GM20431 (cell line): ENCODE results near the gene CADM2.

ENCODE experiments used
- in situ Hi-C: fragments of 300-500 bp; cut with MseI, MboI; formaldehyde crosslinking; loops from one replicate; pipeline ENCODE4 v1.15.0; 2020; ENCODE audit warnings: low sequenced_read_pairs; ENCODE audit not compliant: unreplicated experiment

CADM2 gene

DNA sequence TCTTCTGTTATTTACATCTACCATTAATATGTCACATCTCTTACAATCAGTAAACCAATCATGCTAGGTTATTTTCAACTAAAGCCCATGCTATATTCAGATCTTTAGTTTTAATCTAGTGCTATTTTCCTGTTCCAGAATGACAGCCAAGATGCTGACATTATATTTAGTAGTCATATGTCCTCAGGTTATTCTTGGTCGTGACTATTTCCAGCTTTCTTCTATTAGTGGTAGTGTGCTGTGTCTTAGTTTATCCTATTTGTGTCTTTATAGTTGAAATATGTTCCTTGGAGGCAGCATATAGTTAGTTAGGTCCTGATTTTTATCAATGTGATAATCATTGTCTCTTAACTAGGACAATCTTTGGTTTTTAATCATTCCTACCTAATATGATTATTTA is 566.5 kb downstream of the CADM2 start:
- in situ Hi-C loops, result no loop called here

GRCh38 chr3:85533586-85533985 is 574.8 kb downstream of the CADM2 start:
- in situ Hi-C loops, result no loop called here

DNA sequence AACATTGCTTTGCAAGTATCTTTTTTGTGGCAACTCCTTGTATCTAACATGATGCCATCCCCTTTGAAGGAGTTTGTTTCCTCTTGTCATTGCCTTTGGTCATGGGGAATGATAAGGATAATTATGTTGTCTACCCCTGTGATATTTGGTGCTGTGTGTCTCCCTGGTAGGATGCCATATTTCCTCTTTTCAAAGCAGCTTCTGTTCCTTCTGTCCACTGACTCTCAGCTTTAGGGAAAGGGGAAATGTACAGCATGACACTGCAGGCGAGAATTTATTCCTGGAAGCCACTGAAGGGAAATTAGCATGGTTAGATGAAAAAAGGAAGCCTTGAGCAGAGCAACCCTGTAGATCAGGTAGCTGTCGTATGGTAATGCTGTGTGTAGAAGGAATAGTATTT is 576.7 kb downstream of the CADM2 start:
- in situ Hi-C loops, result no loop called here

GRCh38 chr3:85539232-85539631 is 580.4 kb downstream of the CADM2 start:
- in situ Hi-C loops, result no loop called here

DNA sequence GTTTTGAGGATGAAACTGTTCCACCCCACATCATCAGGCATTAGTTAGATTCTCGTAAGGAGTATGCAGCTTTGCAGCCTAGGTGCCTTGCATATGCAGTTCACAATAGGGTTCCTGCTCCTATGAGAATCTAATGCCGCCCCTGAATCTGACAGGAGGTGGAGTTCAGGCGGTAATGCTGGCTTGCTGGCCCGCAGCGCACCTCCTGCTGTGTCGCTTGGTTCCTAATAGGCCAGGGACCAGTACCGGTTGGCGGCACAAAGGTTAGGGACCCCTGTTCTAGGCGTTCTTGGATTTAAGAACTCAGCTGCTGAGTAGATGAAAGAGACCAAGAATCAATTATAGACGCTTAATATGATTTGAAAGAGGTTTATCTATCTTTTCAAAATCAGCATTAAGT is 595.4 kb downstream of the CADM2 start:
- in situ Hi-C loops, result no loop called here

DNA sequence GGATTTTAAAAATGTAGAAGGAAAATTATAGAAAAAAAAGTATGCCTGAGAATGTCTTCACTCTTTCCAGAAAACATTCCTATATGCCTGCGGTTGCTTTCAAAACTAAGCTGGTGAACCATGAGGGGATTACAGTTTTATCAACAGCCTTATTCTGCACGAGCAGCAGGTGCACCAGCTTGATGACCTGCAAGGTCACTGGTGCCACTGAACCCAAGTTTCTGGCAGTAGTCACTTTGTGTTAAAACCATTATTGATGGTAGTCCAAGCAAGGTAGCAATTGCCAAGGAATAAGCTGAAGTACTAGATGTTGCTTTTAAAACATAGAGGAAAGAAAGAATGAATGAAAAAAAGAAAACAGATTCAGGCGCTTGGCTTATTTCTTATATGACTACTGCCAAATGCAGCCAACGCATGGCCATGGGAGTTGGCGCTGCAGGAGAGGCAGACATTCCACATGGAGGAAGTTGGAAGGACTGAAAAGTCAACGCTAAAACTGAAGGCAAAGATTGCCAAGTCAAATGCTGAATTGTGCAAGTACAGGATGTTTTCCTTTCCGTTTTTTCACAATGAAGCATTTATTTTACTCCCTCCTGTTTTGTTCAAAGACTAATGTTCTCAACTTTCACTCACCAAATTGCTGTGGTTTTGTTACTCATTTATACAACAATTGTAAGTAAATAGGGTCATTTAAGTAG is 601.4 kb downstream of the CADM2 start:
- in situ Hi-C loops, result no loop called here

DNA sequence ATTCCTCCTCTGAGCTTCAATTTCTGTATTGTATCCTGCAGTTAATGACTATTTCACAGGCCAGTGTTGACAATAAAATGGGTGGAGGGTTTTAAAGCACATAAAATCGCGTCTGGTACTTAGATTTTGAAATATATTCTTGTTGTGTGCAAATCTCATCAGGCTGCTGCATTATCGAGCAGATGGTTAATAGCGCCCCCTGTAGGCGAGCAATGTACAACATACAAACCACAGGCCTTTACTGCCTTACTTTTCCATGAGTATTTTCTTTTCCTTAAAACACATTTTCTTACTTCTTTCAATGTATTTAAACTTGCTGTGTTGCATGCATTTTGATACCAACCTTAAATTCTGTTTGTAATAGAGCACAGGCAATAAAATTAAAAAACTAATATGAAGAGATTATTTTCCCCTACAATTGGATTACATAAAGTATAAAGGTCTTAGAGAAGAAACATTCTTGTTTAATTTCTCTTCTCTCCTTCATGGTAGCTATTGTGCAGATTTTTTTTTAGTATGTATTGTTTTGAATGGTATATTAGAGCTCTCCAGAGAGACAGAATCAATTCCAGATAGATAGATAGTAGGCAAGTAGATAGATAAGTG is 608.4 kb downstream of the CADM2 start:
- in situ Hi-C loops, result no loop called here

GRCh38 chr3:85570819-85571218 is 612.0 kb downstream of the CADM2 start:
- in situ Hi-C loops, result no loop called here

DNA sequence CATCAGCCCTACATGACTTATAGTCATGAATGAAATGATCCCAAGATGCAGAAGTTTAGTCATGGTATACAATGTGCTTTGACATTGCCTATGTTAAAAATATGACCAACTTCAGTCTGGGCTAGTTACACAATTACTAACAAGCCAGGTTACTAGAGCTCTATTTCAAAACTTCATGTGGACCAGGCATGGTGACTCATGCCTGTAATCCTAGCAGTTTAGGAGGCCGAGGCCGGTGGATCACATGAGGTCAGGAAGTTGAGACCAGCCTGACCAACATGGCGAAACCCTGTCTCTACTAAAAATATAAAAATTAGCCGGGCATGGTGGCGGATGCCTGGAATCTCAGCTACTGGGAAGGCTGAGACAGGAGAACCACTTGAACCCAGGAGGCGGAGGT is 613.0 kb downstream of the CADM2 start:
- in situ Hi-C loops, result no loop called here

DNA sequence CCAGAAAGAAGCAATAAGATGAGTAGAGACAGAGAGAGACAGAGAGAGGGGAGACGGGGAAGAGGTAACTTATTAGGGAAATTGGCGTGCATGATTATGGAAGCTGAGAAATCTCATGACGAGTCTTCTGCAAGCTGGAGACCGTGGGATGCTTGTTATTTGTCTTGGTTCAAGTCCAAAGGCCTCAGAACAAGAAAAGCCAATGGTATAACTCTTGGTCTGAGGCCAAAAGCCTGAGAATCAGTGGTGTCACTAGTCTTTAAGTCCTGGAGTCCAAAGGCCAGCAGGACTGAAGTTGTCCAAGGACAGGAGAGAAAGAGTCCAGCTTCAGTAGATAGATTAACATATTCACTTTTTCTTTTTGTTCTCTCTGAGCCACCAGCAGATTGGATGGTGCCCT is 613.6 kb downstream of the CADM2 start:
- in situ Hi-C loops, result no loop called here

- in situ Hi-C loops, result no loop called here
These were observed 614.2 kb downstream of the CADM2 start for GRCh38 chr3:85572978-85573377.

- in situ Hi-C loops, result no loop called here
These were observed 615.4 kb downstream of the CADM2 start for GRCh38 chr3:85574006-85574705.

- in situ Hi-C loops, result no loop called here
These were observed 617.4 kb downstream of the CADM2 start for GRCh38 chr3:85576091-85576690.

DNA sequence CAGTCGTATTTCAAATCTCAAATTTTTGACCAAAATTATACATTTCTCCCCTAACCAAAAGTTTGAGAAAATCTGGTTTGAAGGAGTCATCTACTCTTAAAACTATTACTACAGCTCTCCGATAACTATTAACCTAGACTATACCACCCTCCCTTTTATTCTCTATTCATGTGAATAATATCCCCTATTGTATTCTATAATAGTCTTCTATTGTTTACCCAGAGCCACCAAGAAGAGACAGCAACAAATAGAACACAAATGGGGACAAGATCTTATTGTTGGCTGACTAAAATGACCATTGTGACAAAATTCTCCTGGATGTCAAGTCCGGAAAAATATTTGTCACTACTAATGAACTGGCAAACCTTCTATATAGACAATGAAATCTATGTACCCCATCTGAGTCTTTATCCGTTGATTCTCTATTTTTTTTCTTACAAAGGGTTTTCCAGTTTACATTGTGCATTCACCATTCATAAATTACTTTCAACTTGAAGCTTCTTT is 618.0 kb downstream of the CADM2 start:
- in situ Hi-C loops, result no loop called here

DNA sequence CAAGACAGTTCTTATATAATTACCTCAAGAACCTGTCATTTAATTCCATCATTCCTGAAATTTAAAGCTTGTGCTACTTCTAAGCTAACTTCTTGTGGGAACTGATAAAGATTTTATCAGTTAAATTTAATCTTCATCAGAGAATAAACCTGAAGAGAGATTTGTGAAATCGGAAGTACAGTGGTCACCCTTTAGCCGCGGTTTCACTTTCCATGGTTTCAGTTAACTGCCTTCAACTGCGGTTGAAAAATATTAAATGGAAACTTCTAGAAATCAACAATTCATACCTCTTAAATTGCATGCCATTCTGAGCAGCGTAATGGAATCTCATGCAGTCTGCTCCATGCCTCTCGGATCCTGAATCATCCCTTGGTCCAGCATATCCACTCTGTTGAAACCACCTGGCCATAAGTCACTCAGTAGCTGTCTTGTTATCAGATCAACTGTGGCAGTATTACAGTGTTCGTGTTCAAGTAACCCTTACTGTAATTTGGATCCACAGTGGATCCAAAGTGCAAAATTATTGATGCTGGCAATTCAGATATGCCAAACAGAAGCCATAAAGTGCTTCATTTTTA is 626.1 kb downstream of the CADM2 start:
- in situ Hi-C loops, result no loop called here

DNA sequence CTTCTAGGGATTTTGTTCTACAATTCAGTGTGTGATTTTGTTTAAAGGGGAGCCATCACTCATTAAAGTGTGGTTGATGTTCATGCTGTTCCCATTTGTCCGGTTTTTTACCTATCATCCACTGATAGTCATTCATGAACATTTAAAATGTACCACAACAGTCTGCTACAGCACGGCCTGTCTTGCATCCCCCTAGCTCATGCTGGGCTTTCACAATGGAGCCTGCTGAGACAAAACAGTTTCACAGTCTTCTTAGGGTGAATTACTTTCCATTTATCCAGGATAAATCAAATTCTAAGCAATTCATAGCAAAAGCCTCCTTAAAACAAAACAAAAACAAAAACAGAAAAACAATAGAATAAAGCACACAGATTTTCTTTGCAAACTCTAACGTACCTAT is 627.2 kb downstream of the CADM2 start:
- in situ Hi-C loops, result no loop called here

- in situ Hi-C loops, result no loop called here
These were observed 630.4 kb downstream of the CADM2 start for GRCh38 chr3:85589145-85589544.

DNA sequence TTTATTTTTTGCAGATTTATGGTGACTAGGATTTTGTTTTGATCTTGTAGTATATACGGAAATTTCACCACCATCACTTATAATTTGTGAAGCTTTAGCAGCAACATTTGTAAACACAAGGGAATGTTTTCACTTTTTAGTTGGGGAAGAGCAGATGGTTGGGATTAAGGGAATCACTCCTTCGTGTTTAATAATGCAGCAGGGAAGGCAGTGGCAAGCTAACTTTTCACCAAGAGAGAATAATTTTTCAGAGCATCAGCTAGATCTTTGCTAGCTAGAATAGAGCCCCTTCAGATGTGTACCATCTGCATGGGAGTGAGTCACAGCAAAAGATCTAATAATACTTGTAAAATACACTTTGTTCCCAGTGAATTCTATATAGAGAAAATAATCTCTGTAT is 632.7 kb downstream of the CADM2 start:
- in situ Hi-C loops, result no loop called here

- in situ Hi-C loops, result no loop called here
These were observed 633.5 kb downstream of the CADM2 start for GRCh38 chr3:85592256-85592655.

DNA sequence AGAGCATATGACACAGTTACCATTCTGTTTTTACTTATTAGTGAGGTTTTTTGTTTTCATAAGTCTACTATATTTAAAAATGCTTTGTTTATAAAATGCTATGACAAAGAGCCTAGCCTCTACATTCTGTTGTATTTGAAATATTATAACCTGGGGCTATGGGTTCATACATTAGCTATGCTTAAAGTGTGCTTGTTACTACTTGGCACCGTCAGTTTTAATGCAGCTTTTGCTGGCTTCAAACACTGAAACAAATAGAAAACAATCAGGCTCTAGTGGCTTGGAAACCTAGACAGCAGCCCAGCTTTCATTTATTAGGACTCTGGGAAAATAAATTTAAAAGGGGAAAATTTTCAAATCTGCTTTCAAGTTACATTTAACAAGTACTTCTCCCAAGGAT is 635.9 kb downstream of the CADM2 start:
- in situ Hi-C loops, result no loop called here

GRCh38 chr3:85603378-85603777 is 644.6 kb downstream of the CADM2 start:
- in situ Hi-C loops, result no loop called here
